ENCODE data around the gene LHX5. TPM values are rescaled to one million over a fixed set of nuclear protein-coding genes. Genes with fewer than 3 reads are reported as not detected.

LHX5 gene
- total RNA-seq (2022; extraction: Qiagen RNA extraction; ENCODE audit: low read depth): 0.02 TPM in 1 of 5 replicates, not detected in the others

DNA sequence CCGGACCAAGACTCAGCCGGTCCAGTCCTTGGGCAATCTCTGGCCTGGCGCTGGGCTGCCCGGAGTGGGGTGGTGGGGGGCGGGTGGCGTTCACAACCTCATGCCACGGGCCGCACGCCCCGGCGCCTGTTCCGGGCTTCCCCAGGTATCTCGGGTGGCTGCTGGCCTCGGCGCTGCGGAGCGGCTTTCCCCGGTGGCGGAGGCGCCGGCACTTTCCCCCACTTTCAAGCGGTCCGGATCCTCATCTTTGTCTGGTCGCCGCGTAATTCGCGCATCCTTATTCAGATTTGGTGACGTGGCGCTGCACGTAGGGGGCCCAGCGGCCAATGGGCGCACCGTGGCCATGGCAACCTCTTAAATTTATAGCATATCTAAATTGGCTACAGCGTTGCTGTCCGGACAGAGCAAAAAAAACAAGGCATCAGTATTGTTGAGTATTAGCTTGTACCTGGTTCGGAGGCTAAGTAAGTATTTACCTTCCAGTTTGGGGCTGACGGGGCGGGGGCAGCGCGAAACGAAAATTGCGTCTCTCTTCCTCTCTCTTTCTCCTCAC, at the start of gene LHX5:
TSS of gene LHX5 (minus strand) at position 253 of the 553 bp plus-strand sequence. CDS start 373 bp downstream, outside the sequence.

DNA sequence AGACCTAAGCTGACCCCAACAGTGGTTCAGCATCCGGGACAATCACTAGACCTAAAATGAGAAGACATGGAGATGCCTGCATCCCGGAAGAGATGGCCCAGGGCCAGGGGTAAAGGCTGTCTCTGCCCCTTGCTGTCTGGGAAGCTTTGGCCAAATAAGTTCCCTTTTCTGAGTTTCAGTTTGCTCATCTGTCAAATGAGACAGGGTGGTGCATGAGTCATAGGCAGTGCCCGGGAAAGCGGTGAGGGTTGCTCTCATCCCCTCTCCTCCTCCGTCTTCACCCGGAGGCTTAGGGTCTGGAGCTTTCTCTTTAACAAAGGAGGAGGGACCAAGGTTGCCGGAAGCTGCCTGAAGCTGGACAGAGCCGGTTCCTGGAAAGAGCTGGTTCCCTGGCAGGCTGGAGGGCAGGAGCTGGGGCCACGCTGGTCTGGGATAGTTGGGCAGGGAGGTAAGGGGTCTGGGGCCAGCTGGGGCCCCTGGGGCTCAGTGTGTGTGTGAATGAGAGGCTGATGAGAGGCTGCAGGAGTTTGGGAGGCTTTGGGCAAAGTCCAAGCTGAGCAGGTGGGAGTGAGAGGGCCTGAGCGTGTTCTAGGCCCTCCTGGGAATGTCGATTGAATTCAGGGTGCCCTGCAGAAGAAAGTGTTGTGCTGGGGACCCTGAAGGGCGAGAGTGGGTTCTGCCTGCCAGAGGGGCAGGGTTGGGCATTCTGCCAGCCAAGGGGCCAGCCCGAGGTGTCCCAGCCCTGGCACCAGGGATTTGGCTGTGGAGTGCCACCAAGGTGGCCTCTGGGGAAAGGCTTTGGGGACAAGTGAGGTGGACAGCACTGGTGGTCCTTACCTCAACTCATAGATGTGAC, 49.4 kb downstream of the LHX5 start, which contains the start of gene SDSL:
TSS of gene SDSL (plus strand) at position 351 of the 856 bp plus-strand sequence. CDS start 5,603 bp downstream, outside the sequence.

Other genes with a start within 250 kb of the LHX5 start
- gene SLC8B1, start 136.8 kb downstream of the LHX5 start, total RNA-seq (2022; extraction: Qiagen RNA extraction; ENCODE audit: low read depth): 7.1 to 10.2 TPM (median 8.5 TPM) in 5 replicates
- 26.5 to 38.3 TPM (median 29.7 TPM) in 5 replicates for gene PLBD2, start 113.3 kb downstream of the LHX5 start, total RNA-seq (2022; extraction: Qiagen RNA extraction; ENCODE audit: low read depth)
- 0.31 to 0.64 TPM (median 0.54 TPM) in 5 replicates for gene SDS, start 68.0 kb downstream of the LHX5 start, total RNA-seq (2022; extraction: Qiagen RNA extraction; ENCODE audit: low read depth)
- 21.4 to 28.4 TPM (median 24.1 TPM) in 5 replicates for gene SDSL, start 49.5 kb downstream of the LHX5 start, total RNA-seq (2022; extraction: Qiagen RNA extraction; ENCODE audit: low read depth)